ENCODE results near the gene MAP4.

DNA sequence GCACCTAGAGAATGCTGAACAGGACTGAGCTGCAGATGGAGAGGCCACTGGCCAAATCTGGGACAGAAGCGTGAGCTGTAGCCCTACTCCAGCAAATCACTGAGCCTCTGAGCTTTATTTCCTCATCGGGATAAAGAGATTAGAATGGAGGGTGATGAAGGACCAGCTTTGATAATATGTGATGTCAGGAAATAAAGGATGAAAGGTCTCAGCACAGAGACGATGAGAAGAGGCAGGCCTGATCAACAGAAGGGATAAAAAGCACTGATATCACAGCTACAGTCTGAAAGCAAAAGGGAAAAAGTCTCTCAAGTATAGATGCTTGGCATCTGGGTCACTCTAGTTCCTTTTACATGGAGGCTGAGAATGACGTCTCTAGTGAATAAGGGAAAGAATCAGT is 143.3 kb downstream of the MAP4 start:
- TF ChIP-seq, protein P1, sequence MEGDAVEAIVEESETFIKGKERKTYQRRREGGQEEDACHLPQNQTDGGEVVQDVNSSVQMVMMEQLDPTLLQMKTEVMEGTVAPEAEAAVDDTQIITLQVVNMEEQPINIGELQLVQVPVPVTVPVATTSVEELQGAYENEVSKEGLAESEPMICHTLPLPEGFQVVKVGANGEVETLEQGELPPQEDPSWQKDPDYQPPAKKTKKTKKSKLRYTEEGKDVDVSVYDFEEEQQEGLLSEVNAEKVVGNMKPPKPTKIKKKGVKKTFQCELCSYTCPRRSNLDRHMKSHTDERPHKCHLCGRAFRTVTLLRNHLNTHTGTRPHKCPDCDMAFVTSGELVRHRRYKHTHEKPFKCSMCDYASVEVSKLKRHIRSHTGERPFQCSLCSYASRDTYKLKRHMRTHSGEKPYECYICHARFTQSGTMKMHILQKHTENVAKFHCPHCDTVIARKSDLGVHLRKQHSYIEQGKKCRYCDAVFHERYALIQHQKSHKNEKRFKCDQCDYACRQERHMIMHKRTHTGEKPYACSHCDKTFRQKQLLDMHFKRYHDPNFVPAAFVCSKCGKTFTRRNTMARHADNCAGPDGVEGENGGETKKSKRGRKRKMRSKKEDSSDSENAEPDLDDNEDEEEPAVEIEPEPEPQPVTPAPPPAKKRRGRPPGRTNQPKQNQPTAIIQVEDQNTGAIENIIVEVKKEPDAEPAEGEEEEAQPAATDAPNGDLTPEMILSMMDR (conservative IDR thresholded peaks at IDR 0.05; ENCODE audit: low read depth, low read length): no peak
- no peak for TF ChIP-seq EZH2 (IDR thresholded peaks at IDR 0.05; ENCODE audit: low read length, unreplicated experiment)

Data from PC-3 (cell line).